HEK293 (cell line): ENCODE results near the gene PFN3.
A peak's percentile ranks its signal among the peaks of the same experiment; 100 is the strongest.

Experiments used
- BCL11B ChIP-seq: fragments of 450-650 bp; formaldehyde crosslinking; IDR thresholded peaks from 2 replicates; pipeline ENCODE4 v1.5.1; 2016; ENCODE audit warnings: low read depth, missing biosample characterization, missing genetic modification characterization
- EGR2 ChIP-seq: fragments of 450-650 bp; formaldehyde crosslinking; IDR thresholded peaks from 2 replicates; pipeline ENCODE4 v1.5.1; 2016; ENCODE audit warnings: low read depth, missing biosample characterization, missing genetic modification characterization
- IKZF3 ChIP-seq: fragments of 450-650 bp; IDR thresholded peaks from 2 replicates; pipeline ENCODE4 v1.5.0; 2018; ENCODE audit warnings: missing biosample characterization, mild to moderate bottlenecking, missing genetic modification characterization, moderate library complexity
- SP7 ChIP-seq: fragments of 450-650 bp; formaldehyde crosslinking; IDR thresholded peaks from 2 replicates; pipeline ENCODE4 v1.5.1; 2016; ENCODE audit warnings: missing biosample characterization, missing genetic modification characterization
- ZBTB1 ChIP-seq: fragments of 450-650 bp; formaldehyde crosslinking; IDR thresholded peaks from 2 replicates; pipeline ENCODE4 v1.5.1; 2016; ENCODE audit warnings: missing biosample characterization, missing genetic modification characterization
- ZBTB26 ChIP-seq: fragments of 450-650 bp; formaldehyde crosslinking; optimal IDR thresholded peaks from 2 replicates; pipeline ENCODE3; 2016; ENCODE audit warnings: missing biosample characterization, mild to moderate bottlenecking, missing genetic modification characterization
- ZBTB48 ChIP-seq: fragments of 450-650 bp; formaldehyde crosslinking; IDR thresholded peaks from 2 replicates; pipeline ENCODE4 v1.5.1; 2016; ENCODE audit warnings: missing biosample characterization, missing genetic modification characterization
- ZFP37 ChIP-seq: fragments of 450-650 bp; formaldehyde crosslinking; IDR thresholded peaks from 2 replicates; pipeline ENCODE4 v1.5.1; 2016; ENCODE audit warnings: missing biosample characterization, missing genetic modification characterization
- ZNF132 ChIP-seq: fragments of 450-650 bp; formaldehyde crosslinking; IDR thresholded peaks from 2 replicates; pipeline ENCODE4 v1.5.1; 2017; ENCODE audit warnings: missing biosample characterization, missing genetic modification characterization, borderline replicate concordance
- ZNF16 ChIP-seq: fragments of 450-650 bp; formaldehyde crosslinking; IDR thresholded peaks from 2 replicates; pipeline ENCODE4 v1.5.1; 2016; ENCODE audit warnings: low read depth, missing biosample characterization, missing genetic modification characterization
- ZNF2 ChIP-seq: fragments of 450-650 bp; formaldehyde crosslinking; IDR thresholded peaks from 2 replicates; pipeline ENCODE4 v1.5.1; 2016; ENCODE audit warnings: missing biosample characterization, missing genetic modification characterization
- ZNF223 ChIP-seq: fragments of 450-650 bp; formaldehyde crosslinking; IDR thresholded peaks from 2 replicates; pipeline ENCODE4 v1.5.1; 2016; ENCODE audit warnings: missing biosample characterization, missing genetic modification characterization
- ZNF398 ChIP-seq: fragments of 450-650 bp; formaldehyde crosslinking; IDR thresholded peaks from 2 replicates; pipeline ENCODE4 v1.5.1; 2017; ENCODE audit warnings: missing biosample characterization, missing genetic modification characterization
- ZNF610 ChIP-seq: fragments of 450-650 bp; formaldehyde crosslinking; IDR thresholded peaks from 2 replicates; pipeline ENCODE4 v1.5.1; 2016; ENCODE audit warnings: missing biosample characterization, missing genetic modification characterization, borderline replicate concordance
- ZNF660 ChIP-seq: fragments of 450-650 bp; IDR thresholded peaks from 2 replicates; pipeline ENCODE4 v1.5.1; 2018; ENCODE audit warnings: missing biosample characterization, mild to moderate bottlenecking, missing genetic modification characterization
- ZNF692 ChIP-seq: fragments of 450-650 bp; formaldehyde crosslinking; IDR thresholded peaks from 2 replicates; pipeline ENCODE4 v1.5.1; 2016; ENCODE audit warnings: missing biosample characterization, missing genetic modification characterization
- ZNF768 ChIP-seq: fragments of 450-650 bp; formaldehyde crosslinking; IDR thresholded peaks from 2 replicates; pipeline ENCODE4 v1.5.1; 2018; ENCODE audit warnings: missing biosample characterization, mild to moderate bottlenecking, missing genetic modification characterization
- ZNF837 ChIP-seq: fragments of 450-650 bp; formaldehyde crosslinking; IDR thresholded peaks from 2 replicates; pipeline ENCODE4 v1.5.1; 2016; ENCODE audit warnings: missing biosample characterization, missing genetic modification characterization
- ZSCAN18 ChIP-seq: fragments of 450-650 bp; formaldehyde crosslinking; IDR thresholded peaks from 2 replicates; pipeline ENCODE4 v1.5.1; 2016; ENCODE audit warnings: missing biosample characterization, missing genetic modification characterization
- ZSCAN23 ChIP-seq: fragments of 450-650 bp; formaldehyde crosslinking; IDR thresholded peaks from 2 replicates; pipeline ENCODE4 v1.5.1; 2016; ENCODE audit warnings: missing biosample characterization, missing genetic modification characterization
- ZSCAN30 ChIP-seq: fragments of 450-650 bp; IDR thresholded peaks from 2 replicates; pipeline ENCODE4 v1.5.1; 2018; ENCODE audit warnings: missing biosample characterization, mild to moderate bottlenecking, missing genetic modification characterization, moderate library complexity
- TF ChIP-seq, protein P1 (sequence below): fragments of 450-650 bp; formaldehyde crosslinking; conservative IDR thresholded peaks from 2 replicates; pipeline ENCODE4 v1.5.1; 2016; ENCODE audit warnings: low read depth, missing biosample characterization, missing genetic modification characterization
- TF ChIP-seq, protein P2 (sequence below): fragments of 450-650 bp; formaldehyde crosslinking; IDR thresholded peaks from 2 replicates; pipeline ENCODE4 v1.5.1; 2016; ENCODE audit warnings: missing biosample characterization, missing genetic modification characterization

PFN3 gene

GRCh38 chr5:177446200-177447065 is 46.0 kb upstream of the PFN3 start, which contains the start of gene PRR7 (continued):
- TF ChIP-seq, protein P1, sequence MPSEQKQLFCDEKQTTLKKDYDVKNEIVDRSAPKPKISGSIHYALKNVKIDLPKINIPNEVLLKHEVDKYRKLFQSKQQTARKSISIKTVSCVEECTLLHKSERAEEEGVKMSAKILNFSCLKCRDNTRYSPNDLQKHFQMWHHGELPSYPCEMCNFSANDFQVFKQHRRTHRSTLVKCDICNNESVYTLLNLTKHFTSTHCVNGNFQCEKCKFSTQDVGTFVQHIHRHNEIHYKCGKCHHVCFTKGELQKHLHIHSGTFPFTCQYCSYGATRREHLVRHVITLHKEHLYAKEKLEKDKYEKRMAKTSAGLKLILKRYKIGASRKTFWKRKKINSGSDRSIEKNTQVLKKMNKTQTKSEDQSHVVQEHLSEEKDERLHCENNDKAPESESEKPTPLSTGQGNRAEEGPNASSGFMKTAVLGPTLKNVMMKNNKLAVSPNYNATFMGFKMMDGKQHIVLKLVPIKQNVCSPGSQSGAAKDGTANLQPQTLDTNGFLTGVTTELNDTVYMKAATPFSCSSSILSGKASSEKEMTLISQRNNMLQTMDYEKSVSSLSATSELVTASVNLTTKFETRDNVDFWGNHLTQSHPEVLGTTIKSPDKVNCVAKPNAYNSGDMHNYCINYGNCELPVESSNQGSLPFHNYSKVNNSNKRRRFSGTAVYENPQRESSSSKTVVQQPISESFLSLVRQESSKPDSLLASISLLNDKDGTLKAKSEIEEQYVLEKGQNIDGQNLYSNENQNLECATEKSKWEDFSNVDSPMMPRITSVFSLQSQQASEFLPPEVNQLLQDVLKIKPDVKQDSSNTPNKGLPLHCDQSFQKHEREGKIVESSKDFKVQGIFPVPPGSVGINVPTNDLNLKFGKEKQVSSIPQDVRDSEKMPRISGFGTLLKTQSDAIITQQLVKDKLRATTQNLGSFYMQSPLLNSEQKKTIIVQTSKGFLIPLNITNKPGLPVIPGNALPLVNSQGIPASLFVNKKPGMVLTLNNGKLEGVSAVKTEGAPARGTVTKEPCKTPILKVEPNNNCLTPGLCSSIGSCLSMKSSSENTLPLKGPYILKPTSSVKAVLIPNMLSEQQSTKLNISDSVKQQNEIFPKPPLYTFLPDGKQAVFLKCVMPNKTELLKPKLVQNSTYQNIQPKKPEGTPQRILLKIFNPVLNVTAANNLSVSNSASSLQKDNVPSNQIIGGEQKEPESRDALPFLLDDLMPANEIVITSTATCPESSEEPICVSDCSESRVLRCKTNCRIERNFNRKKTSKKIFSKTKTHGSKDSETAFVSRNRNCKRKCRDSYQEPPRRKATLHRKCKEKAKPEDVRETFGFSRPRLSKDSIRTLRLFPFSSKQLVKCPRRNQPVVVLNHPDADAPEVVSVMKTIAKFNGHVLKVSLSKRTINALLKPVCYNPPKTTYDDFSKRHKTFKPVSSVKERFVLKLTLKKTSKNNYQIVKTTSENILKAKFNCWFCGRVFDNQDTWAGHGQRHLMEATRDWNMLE (tag by site-specific recombination), result no peak
- TF ChIP-seq ZSCAN30, result peak; percentile 52; the same call in 1 of the 2 replicates
- TF ChIP-seq BCL11B (tag by site-specific recombination), result no peak
- TF ChIP-seq, protein P2, sequence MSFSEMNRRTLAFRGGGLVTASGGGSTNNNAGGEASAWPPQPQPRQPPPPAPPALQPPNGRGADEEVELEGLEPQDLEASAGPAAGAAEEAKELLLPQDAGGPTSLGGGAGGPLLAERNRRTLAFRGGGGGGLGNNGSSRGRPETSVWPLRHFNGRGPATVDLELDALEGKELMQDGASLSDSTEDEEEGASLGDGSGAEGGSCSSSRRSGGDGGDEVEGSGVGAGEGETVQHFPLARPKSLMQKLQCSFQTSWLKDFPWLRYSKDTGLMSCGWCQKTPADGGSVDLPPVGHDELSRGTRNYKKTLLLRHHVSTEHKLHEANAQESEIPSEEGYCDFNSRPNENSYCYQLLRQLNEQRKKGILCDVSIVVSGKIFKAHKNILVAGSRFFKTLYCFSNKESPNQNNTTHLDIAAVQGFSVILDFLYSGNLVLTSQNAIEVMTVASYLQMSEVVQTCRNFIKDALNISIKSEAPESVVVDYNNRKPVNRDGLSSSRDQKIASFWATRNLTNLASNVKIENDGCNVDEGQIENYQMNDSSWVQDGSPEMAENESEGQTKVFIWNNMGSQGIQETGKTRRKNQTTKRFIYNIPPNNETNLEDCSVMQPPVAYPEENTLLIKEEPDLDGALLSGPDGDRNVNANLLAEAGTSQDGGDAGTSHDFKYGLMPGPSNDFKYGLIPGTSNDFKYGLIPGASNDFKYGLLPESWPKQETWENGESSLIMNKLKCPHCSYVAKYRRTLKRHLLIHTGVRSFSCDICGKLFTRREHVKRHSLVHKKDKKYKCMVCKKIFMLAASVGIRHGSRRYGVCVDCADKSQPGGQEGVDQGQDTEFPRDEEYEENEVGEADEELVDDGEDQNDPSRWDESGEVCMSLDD, result peak; percentile 88
- TF ChIP-seq ZNF16 (tag by site-specific recombination), result no peak
- TF ChIP-seq EGR2, result peak; percentile 21; the same call in 1 of the 2 replicates
- TF ChIP-seq ZSCAN23 (tag by site-specific recombination), result peak; percentile 33; the same call in 1 of the 2 replicates
- TF ChIP-seq ZBTB1, result no peak
- peak; percentile 35; the same call in 1 of the 2 replicates for TF ChIP-seq ZNF660 (tag by site-specific recombination)
- TF ChIP-seq SP7 (tag by site-specific recombination), result peak; percentile 36
- TF ChIP-seq ZNF132 (tag by site-specific recombination), result no peak
- TF ChIP-seq ZNF692 (tag by site-specific recombination), result peak; percentile 47; the same call in 1 of the 2 replicates
- peak; percentile 75; the same call in 1 of the 2 replicates for TF ChIP-seq ZFP37
- TF ChIP-seq ZBTB48, result peak; percentile 89
- TF ChIP-seq ZNF610 (tag by site-specific recombination), result no peak
- peak; percentile 94 for TF ChIP-seq ZBTB26 (tag by site-specific recombination)
- peak; percentile 52; the same call in 1 of the 2 replicates for TF ChIP-seq ZNF768 (tag by site-specific recombination)
- 0 out of 2 replicates have a peak, but pooled peaks have one; percentile 35 for TF ChIP-seq IKZF3
- 0 out of 2 replicates have a peak, but pooled peaks have one; percentile 81 for TF ChIP-seq ZNF837
- no peak for TF ChIP-seq ZNF223 (tag by site-specific recombination)
- TF ChIP-seq ZSCAN18, result no peak
- TF ChIP-seq ZNF2 (tag by site-specific recombination), result peak; percentile 71; the same call in 1 of the 2 replicates
- peak; percentile 46; the same call in 1 of the 2 replicates for TF ChIP-seq ZNF398
